Stimulated activated CD8-positive, alpha-beta memory T cell treated with anti-CD3 and anti-CD28 coated beads, Interleukin-4, amount 100 ng/mL, for 1 hour (primary cell): ENCODE measurements around the gene SPACA9.

Experiments used
- DNase-seq, 2 donors: peaks; one replicate each; pipeline ENCODE4 v3.0.0-alpha.2; 2020; ENCODE audit warnings: low read depth in 2 of 2, low spot score in 1 of 2

SPACA9 gene

GRCh38 chr9:132862533-132862932, 16.2 kb upstream of the SPACA9 start:
- DNase-seq, result no peak

GRCh38 chr9:132863096-132863495, 15.6 kb upstream of the SPACA9 start:
- no peak for DNase-seq

GRCh38 chr9:132864277-132864676, 14.4 kb upstream of the SPACA9 start:
- DNase-seq, result no peak

GRCh38 chr9:132864691-132865090, 14.0 kb upstream of the SPACA9 start:
- no peak for DNase-seq

- no peak for DNase-seq
These were observed 11.8 kb upstream of the SPACA9 start for GRCh38 chr9:132866898-132867297.

- no peak for DNase-seq
These were observed 9.4 kb upstream of the SPACA9 start for GRCh38 chr9:132869266-132869665.

- DNase-seq, result no peak
These were observed 5.3 kb upstream of the SPACA9 start for GRCh38 chr9:132873403-132873802.

- no peak for DNase-seq
These were observed 3.5 kb upstream of the SPACA9 start for GRCh38 chr9:132875159-132875558.

GRCh38 chr9:132876849-132877248, 1.8 kb upstream of the SPACA9 start:
- no peak for DNase-seq

- no peak for DNase-seq
These were observed 1.3 kb upstream of the SPACA9 start for GRCh38 chr9:132877458-132877823.

GRCh38 chr9:132877824-132878694, 639 bp upstream of the SPACA9 start, which contains the start of gene AK8:
AK8 (minus strand) TSS chr9:132878284; CDS start chr9:132878255, 29 bp downstream.
- DNase-seq, result peak; percentile 38 to 51

GRCh38 chr9:132879457-132880323, 992 bp downstream of the SPACA9 start:
- DNase-seq, result no peak

GRCh38 chr9:132880324-132880661, 1.6 kb downstream of the SPACA9 start:
- no peak for DNase-seq

- DNase-seq, result no peak
These were observed 3.1 kb downstream of the SPACA9 start for GRCh38 chr9:132881826-132882225.

GRCh38 chr9:132882616-132883015, 3.9 kb downstream of the SPACA9 start:
- DNase-seq, result no peak

- no peak for DNase-seq
These were observed 4.9 kb downstream of the SPACA9 start for GRCh38 chr9:132883349-132884294.

GRCh38 chr9:132885720-132886333, 7.1 kb downstream of the SPACA9 start:
- DNase-seq, result no peak

- DNase-seq, result no peak
These were observed 7.6 kb downstream of the SPACA9 start for GRCh38 chr9:132886334-132886725.

GRCh38 chr9:132887181-132888120, 8.8 kb downstream of the SPACA9 start:
- no peak for DNase-seq

- DNase-seq, result no peak
These were observed 9.5 kb downstream of the SPACA9 start for GRCh38 chr9:132888151-132888550.
